NCI-H2081 (cell line): ENCODE data around the gene NEK6.
"Not testable (repeated sequence)": the region's sequence is repeated elsewhere in the genome, so short reads cannot be mapped to it uniquely, and the experiment has no call there.

Experiments used
- DNase-seq, 2 experiments: peaks; one replicate each; lab custom pipeline; 2025; lab: John Stamatoyannopoulos, UW

The NEK6 gene

GRCh38 chr9:124228516-124228915, 29.2 kb upstream of the NEK6 start:
- DNase-seq, result no peak

GRCh38 chr9:124231095-124231737, 26.5 kb upstream of the NEK6 start:
- no peak for DNase-seq

DNA sequence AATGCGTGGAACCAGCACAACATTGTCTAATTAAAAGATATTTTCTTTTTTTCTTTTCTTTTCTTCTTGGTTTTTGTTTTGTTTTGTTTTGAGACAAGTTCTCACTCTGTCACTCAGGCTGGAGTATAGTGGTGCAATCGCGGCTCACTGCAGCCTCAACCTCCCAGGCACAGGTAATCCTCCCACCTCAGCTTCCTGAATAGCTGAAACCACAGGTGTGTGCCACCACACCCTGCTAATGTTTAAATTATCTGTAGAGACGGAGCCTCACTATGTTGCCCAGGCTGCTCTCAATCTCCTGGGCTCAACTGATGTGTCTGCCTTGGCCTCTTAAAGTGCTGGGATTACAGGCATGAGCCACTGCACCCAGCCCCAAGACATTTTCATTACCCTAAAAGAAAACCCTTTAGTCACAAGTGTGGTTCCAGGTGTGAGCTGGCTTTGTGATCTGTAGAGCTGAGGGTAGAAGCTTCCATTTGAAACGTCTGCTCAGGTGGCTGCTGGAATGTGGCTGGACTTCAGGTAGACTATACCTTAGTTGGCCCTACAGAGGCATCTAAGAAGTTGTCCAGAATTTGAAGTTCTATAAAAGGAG, 19.1 kb upstream of the NEK6 start:
- no peak for DNase-seq

DNA sequence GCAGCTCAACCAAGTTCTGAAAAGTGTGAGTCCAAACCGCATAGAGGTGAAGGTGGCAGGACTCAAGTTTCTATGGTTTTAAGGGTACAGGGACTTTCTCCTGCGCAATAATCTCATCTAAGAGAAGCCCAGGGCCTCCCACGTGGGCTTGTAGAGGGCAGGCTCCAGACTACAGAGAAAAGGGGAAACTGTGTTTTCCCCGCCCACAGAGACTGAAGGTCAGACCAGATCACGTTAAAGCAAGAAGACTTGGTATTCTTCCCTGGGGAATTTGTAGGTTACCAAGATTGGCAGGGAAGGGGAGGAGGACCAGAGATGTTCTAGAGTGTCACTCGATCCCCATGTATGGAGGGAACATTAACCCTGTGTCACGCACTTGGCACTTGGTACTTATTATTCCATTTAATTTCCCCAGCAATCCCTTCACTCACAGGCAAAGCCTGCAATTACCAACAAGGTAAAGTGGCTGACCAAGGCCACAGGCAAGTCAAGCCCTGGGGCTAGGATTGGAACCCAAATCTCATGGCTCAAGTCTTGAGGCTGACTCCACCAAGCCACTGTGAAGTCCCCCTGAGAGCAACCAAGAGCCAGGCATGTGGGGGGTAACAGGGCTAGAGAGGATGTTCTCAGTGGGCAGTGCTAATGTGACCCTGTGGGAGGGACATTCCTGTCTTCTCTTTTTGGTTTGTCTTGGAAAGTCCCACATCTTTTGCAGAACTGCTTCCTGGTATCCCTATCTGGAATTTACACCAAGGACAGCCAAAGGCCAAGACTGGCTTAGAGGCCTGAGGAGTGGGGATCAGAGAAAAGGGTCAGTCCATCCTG, 18.3 kb upstream of the NEK6 start:
- DNase-seq, result no peak

- no peak for DNase-seq
Observed at GRCh38 chr9:124242331-124243194, 15.2 kb upstream of the NEK6 start.

GRCh38 chr9:124247393-124247792, 10.4 kb upstream of the NEK6 start:
- not testable (repeated sequence) for DNase-seq

GRCh38 chr9:124248066-124248465, 9.7 kb upstream of the NEK6 start:
- DNase-seq, result peak in 1 of 2 experiments; percentile 11

DNA sequence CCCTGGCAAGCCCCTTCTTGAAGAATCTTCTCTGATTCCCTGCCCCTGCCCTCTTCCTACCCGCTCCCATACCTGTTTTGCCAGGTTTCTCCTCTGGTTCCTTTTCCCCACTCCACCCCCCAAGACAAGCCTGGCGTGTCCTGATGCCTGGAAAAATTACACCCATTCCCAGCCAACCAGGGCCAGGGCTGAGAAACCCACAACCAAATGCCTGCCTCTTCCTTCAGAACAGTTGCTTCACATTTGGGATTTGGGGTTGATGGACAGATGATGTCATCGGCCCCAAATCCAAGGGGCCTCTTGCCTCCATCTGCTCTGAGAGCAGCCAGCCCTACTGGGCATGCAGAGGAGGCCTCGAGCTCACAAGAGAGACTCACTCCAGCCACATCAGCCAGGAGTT, 8.8 kb upstream of the NEK6 start:
- DNase-seq, result no peak

DNA sequence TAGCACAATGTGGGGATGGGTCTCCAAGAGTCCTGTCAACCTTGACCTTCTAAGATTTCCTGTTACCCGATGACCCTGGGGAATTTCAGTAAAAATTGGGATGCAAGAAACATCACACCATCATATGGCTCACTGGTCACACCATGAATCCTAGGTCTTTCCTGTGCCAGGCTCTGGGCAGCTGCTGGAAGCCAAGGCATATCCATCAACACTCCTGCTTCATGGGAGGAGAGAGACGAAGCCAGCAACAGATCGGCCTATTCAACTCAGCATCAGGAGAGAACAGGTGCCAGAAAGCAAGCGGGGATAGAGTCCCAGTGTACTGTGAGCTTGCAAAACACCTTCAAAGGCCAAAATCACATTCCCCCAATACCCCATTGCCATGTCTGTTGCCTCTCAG, 6.5 kb upstream of the NEK6 start:
- DNase-seq, result peak; percentile 56 to 78

GRCh38 chr9:124251605-124252378, 6.0 kb upstream of the NEK6 start:
- peak in 1 of 2 experiments; percentile 23 for DNase-seq

DNA sequence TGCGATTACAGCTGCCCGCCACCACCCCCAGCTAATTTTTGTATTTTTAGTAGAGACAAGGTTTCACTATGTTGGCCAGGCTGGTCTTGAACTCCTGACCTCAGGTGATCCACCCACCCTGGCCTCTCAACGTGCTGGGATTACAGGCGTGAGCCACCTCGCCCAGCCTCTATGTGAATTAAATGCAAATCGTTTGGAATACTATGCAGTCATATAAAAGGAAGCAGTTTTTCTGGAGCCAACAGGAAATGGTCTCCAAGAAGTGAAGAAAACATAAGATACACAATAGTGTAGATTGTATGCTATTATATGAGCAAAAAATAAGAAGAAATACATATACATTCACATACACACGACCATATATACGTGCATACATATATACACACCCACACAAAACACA, 4.9 kb upstream of the NEK6 start:
- not testable (repeated sequence) for DNase-seq

- no peak for DNase-seq
Observed at GRCh38 chr9:124254261-124254682, 3.5 kb upstream of the NEK6 start.

- DNase-seq, result no peak
Observed at GRCh38 chr9:124255222-124255621, 2.5 kb upstream of the NEK6 start.

DNA sequence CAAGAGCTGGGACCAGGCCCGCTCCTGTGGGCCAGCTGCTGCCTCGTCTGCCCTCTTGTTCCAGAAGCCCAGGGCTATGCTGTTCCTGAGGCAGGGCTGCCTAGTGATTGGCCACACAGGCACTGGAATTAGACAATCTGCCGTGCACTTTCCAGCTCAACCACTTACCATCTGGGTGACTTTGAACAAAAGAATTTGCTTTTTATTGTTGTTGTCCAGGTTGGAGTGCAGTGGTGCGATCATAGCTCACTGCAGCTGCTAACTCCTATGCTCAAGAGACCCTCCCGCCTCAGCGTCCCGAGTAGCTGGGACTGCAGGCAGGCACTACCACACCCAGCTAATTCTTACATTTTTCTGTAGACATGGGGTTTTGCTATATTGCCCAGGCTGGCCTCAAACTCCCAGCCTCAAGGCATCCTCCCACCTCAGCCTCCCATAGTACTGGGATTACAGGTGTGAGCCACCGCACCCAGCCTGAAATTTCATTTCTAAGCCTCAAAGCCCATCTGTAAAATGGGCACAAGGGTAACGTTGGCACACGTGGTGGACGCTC, 1.2 kb upstream of the NEK6 start:
- DNase-seq, result no peak

DNA sequence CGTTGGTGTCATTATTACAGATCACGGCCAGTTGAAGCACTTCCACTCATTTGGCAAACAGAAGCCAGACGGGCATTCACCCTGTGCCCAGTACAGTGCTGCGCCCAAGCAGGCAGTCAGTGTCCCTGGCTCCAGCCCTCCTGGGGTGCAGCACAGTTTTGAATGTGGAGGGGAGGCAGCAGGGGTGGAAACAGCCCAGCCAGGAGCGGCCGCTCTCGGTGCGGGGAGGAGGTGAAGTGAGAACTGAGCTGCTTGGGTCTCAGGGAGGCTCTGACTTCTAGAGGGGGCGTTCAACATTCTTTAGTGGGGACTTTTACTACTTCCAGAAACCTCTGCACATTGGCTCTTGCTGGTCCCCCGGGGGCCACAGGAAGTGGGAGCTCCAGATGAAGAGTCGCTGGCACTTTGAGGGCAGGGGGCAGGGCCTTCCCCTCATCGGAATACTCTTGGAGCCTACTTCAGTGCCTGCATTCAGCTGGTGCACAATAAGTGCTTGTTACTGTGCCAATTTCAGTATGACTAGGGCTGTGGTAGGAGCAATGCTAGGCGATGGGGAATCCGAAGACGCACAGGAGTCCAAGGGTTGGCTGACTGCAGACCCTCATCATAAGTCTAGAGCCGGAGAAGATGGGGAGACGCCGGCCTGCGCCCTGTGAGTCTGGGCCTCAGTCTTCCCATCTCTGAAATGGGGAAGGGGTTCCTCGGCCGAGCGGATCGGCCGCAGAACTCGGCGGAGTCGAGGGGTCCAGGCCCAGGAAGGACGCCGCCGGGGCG, 492 bp upstream of the NEK6 start:
- DNase-seq, result no peak

DNA sequence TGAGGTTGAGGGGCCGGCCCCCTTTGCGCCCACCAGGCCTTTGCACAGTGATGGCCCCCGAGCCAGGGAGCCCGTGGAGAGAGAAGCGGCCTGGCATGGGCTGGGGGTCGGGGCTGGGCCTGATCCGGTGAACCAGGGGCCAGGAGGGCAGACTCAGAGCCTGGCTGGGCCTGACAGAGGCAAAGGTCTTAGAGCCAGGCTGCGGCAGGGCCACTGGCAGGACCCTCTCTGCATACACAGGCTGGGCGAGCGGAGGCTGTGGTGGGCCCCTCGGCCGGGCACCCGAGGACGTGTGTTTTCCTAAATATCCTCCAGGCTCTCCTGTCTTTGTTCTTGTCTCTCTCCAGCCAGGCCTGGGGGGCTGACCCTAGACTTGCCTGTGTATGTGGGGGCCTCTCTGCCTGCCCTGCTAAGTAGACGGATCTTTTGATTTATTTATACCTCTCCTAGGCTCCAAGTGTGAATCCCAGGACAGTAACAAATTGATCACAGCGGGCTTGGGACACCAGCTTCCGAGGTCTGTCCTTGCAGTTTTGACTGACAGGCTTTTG, 933 bp downstream of the NEK6 start:
- DNase-seq, result no peak

DNA sequence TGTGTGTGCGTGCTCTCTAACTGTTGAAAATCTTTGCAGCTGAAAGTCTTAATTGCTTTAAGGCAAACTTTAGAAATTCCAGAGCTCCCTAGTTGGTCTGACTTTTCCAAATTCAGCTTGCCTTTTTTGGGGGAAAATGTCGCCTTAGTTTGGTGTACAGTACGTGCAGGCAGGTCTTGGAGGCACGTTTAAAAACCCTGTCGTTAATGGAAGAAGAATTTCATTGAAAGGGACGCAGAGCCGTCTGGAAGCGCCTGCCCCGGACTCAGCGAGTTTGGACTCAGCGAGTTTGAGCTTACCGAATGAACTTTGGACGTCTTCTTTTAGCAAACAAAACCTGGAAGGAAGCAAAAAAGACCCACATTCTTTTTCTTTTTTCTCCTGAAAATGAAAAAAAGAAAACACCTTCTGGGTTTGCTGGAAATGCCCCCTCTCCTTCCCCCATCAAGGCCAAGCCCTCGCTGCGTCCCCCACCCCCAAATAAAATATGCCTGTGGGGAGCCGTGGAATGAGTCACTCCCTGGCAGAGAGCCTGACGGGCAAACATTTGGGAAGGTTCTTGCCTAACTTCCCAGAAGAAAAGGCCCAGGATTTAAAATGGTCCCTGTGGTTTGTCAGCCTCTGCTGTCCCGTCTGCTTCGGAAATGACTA, 1.5 kb downstream of the NEK6 start:
- DNase-seq, result peak in 1 of 2 experiments; percentile 17

GRCh38 chr9:124260769-124261603, 3.2 kb downstream of the NEK6 start:
- no peak for DNase-seq
